H1 (cell line): ENCODE measurements around the gene TAPT1. TPM values are rescaled to one million over a fixed set of nuclear protein-coding genes. Genes with fewer than 3 reads are reported as not detected.

Experiments
- CTCF ChIA-PET: fragments of 300-600 bp; sonication (Branson Sonifier 250); formaldehyde crosslinking; loops from one replicate; lab custom pipeline; 2021; ENCODE audit not compliant: partially characterized antibody; lab: Charles Lee
- POLR2A ChIA-PET: fragments of 300-600 bp; sonication (Branson Sonifier 250); formaldehyde crosslinking; loops from one replicate; lab custom pipeline; 2021; ENCODE audit warnings: inconsistent platforms; ENCODE audit not compliant: partially characterized antibody; lab: Charles Lee
- DNase-seq, 2 experiments: peaks; one replicate each; pipeline versions ENCODE4 v3.0.0 to v3.0.0-alpha.2; 2010 to 2022; ENCODE audit warnings: low spot score in 2 of 2, low read depth in 1 of 2, mixed read lengths in 1 of 2
- FAIRE-seq: peaks from 2 replicates; lab custom pipeline; 2011; peaks lifted over from hg19 to GRCh38; lab: Jason Lieb, UNC
- H2AFZ ChIP-seq: 2 replicates; pipeline ENCODE4 v1.8.1; 2012; ENCODE audit warnings: low read length, inconsistent platforms
- H2AK5ac ChIP-seq: 2 replicates; pipeline ENCODE4 v1.6.1; 2013; ENCODE audit warnings: low read depth, low read length
- H2BK120ac ChIP-seq: replicated peaks from 2 replicates; pipeline ENCODE3; 2013; ENCODE audit warnings: low read depth, low read length, inconsistent platforms
- H2BK12ac ChIP-seq: 2 replicates; pipeline ENCODE4 v1.6.1; 2013; ENCODE audit warnings: low read depth, low read length
- H2BK15ac ChIP-seq: 2 replicates; pipeline ENCODE4 v1.6.1; 2013; ENCODE audit warnings: low read length
- H2BK20ac ChIP-seq: 2 replicates; pipeline ENCODE4 v1.6.1; 2013; ENCODE audit warnings: low read length
- H2BK5ac ChIP-seq: 2 replicates; pipeline ENCODE4 v1.6.1; 2013; ENCODE audit warnings: low read depth, low read length
- H3K14ac ChIP-seq: 2 replicates; pipeline ENCODE4 v1.6.1; 2013; ENCODE audit warnings: inconsistent platforms; ENCODE audit not compliant: insufficient read length
- H3K18ac ChIP-seq: 2 replicates; pipeline ENCODE4 v1.6.1; 2013; ENCODE audit warnings: low read length; ENCODE audit errors: extremely low read depth
- H3K23ac ChIP-seq: 2 replicates; pipeline ENCODE4 v1.6.1; 2013; ENCODE audit warnings: inconsistent platforms; ENCODE audit not compliant: insufficient read length
- H3K23me2 ChIP-seq: 2 replicates; pipeline ENCODE4 v1.6.1; 2013; ENCODE audit warnings: low read depth, low read length
- H3K27ac ChIP-seq: 2 replicates; pipeline ENCODE4 v1.6.1; 2011; ENCODE audit warnings: low read depth, low read length, inconsistent platforms
- H3K27me3 ChIP-seq, 4 experiments: replicated peaks in 1 of 4; 1 replicate in 1 of 4; 2 replicates in 3 of 4; pipeline versions ENCODE4 v1.6.1 to v1.8.1; 2011 to 2013; ENCODE audit warnings: low read length in 3 of 4, mild to moderate bottlenecking in 3 of 4, inconsistent platforms in 2 of 4, mixed read lengths in 2 of 4, moderate library complexity in 1 of 4; ENCODE audit not compliant: control insufficient read depth in 3 of 4, insufficient read depth in 3 of 4; ENCODE audit errors: extremely low read depth in 1 of 4
- H3K36me3 ChIP-seq, 4 experiments: 2 replicates each; pipeline versions ENCODE4 v1.6.1 to v1.8.1; 2011 to 2013; ENCODE audit warnings: mild to moderate bottlenecking in 4 of 4, low read length in 3 of 4, moderate library complexity in 2 of 4, control low read depth in 1 of 4, inconsistent platforms in 1 of 4; ENCODE audit not compliant: insufficient read depth in 4 of 4, control insufficient read depth in 2 of 4
- H3K4ac ChIP-seq: replicated peaks from 2 replicates; pipeline ENCODE3; 2013; ENCODE audit warnings: low read length, low read depth, mixed read lengths, inconsistent platforms; ENCODE audit not compliant: insufficient read length
- H3K4me1 ChIP-seq, 4 experiments: replicated peaks in 1 of 4; 1 replicate in 1 of 4; 2 replicates in 3 of 4; pipeline versions ENCODE4 v1.6.1 to v1.8.1; 2011 to 2013; ENCODE audit warnings: low read length in 3 of 4, inconsistent platforms in 2 of 4, mixed read lengths in 1 of 4; ENCODE audit not compliant: insufficient read depth in 4 of 4, control insufficient read depth in 3 of 4
- H3K4me2 ChIP-seq, 2 experiments: 2 replicates each; pipeline versions ENCODE4 v1.6.1 to v1.8.1; 2011 to 2013; ENCODE audit warnings: low read depth in 2 of 2, low read length in 2 of 2, control low read depth in 1 of 2, inconsistent platforms in 1 of 2, mild to moderate bottlenecking in 1 of 2; ENCODE audit not compliant: insufficient read depth in 1 of 2
- H3K4me3 ChIP-seq, 4 experiments: fragments of 200-600, 300-600 bp in 1 of 4; sonication (generic), shearing (Covaris generic), sonication (Bioruptor Twin) in 1 of 4; 2 replicates each; pipeline versions ENCODE4 v1.5.1 to v1.8.1; 2011 to 2016; ENCODE audit warnings: low read length in 4 of 4, low read depth in 3 of 4, control low read depth in 2 of 4, inconsistent platforms in 2 of 4, mild to moderate bottlenecking in 2 of 4, mixed read lengths in 1 of 4, moderate library complexity in 1 of 4; ENCODE audit not compliant: insufficient read depth in 2 of 4; ENCODE audit errors: extremely low read depth in 1 of 4
- H3K56ac ChIP-seq: replicated peaks from 2 replicates; pipeline ENCODE3; 2013; ENCODE audit warnings: low read depth, mild to moderate bottlenecking, mixed read lengths, low read length, inconsistent platforms; ENCODE audit not compliant: insufficient read length
- H3K79me1 ChIP-seq: 2 replicates; pipeline ENCODE4 v1.6.1; 2013; ENCODE audit warnings: low read depth, low read length, control low read depth
- H3K79me2 ChIP-seq, 2 experiments: 2 replicates each; pipeline versions ENCODE4 v1.6.1 to v1.8.1; 2012 to 2013; ENCODE audit warnings: low read length in 2 of 2, mild to moderate bottlenecking in 2 of 2, inconsistent platforms in 1 of 2; ENCODE audit not compliant: insufficient read depth in 2 of 2, control insufficient read depth in 1 of 2
- H3K9ac ChIP-seq, 4 experiments: replicated peaks in 1 of 4; 1 replicate in 1 of 4; 2 replicates in 3 of 4; pipeline versions ENCODE4 v1.6.1 to v1.8.1; 2011 to 2013; ENCODE audit warnings: low read depth in 3 of 4, low read length in 3 of 4, control low read depth in 2 of 4, mild to moderate bottlenecking in 2 of 4, moderate library complexity in 2 of 4, inconsistent platforms in 1 of 4; ENCODE audit errors: extremely low read depth in 1 of 4
- H3K9me3 ChIP-seq, 2 experiments: 2 replicates each; pipeline versions ENCODE4 v1.6.1 to v1.8.1; 2012 to 2013; ENCODE audit warnings: mild to moderate bottlenecking in 2 of 2, moderate library complexity in 2 of 2, control low read depth in 1 of 2, inconsistent platforms in 1 of 2, low read depth in 1 of 2, low read length in 1 of 2, mixed read lengths in 1 of 2; ENCODE audit not compliant: insufficient read depth in 2 of 2
- H4K20me1 ChIP-seq, 2 experiments: replicated peaks in 1 of 2; 2 replicates each; pipeline versions ENCODE3 to v1.8.1; 2011 to 2013; ENCODE audit warnings: inconsistent platforms in 2 of 2, low read length in 2 of 2, mild to moderate bottlenecking in 1 of 2; ENCODE audit not compliant: insufficient read depth in 2 of 2, control insufficient read depth in 1 of 2
- H4K5ac ChIP-seq: 2 replicates; pipeline ENCODE4 v1.6.1; 2013; ENCODE audit warnings: low read length, low read depth, mixed read lengths, inconsistent platforms; ENCODE audit not compliant: insufficient read length
- H4K8ac ChIP-seq: 2 replicates; pipeline ENCODE4 v1.8.0; 2013; ENCODE audit warnings: mild to moderate bottlenecking, moderate library complexity, low read length, inconsistent platforms; ENCODE audit not compliant: insufficient read depth; ENCODE audit errors: extremely low read depth
- H4K91ac ChIP-seq: replicated peaks from 2 replicates; pipeline ENCODE3; 2013; ENCODE audit warnings: low read length, mixed read lengths, inconsistent platforms; ENCODE audit not compliant: insufficient read length
- BCL11A ChIP-seq, 2 experiments: IDR thresholded peaks; one replicate each; pipeline ENCODE4 v1.6.1; 2011; ENCODE audit warnings: low read depth in 2 of 2, low read length in 2 of 2, mild to moderate bottlenecking in 2 of 2
- HDAC6 ChIP-seq: IDR thresholded peaks from one replicate; pipeline ENCODE4 v1.7.1; 2012; ENCODE audit warnings: low read depth, mild to moderate bottlenecking, inconsistent platforms, low read length, moderate library complexity
- WGBS, 2 experiments: shearing (Covaris generic) in 1 of 2; methylation state at CpG; one replicate each; pipeline versions ENCODE4 v1.1.6 to v1.1.7; 2013 to 2015; ENCODE audit warnings: low lambda C conversion rate in 2 of 2, mixed read lengths in 2 of 2, inconsistent platforms in 1 of 2, low coverage in 1 of 2, missing lambda C conversion rate in 1 of 2; ENCODE audit not compliant: insufficient replicate concordance in 2 of 2, insufficient coverage in 1 of 2, insufficient read length in 1 of 2; ENCODE audit errors: extremely low coverage in 1 of 2, missing lambda C conversion rate in 1 of 2; 5-methylcytosine and 5-hydroxymethylcytosine counted together
- polyA plus RNA-seq, 7 experiments: library from polyadenylated mRNA; depleted of rRNA in 3 of 7; stranded (reverse) in 5 of 7; unstranded in 2 of 7; fragments of >200 nt in 5 of 7; fragments of 200-250 nt in 2 of 7; gene quantifications; 1 replicate in 5 of 7; 2 replicates in 1 of 7; 4 replicates in 1 of 7; pipeline versions ENCODE4 v1.2.1 to v1.2.3, GENCODE V29; 2011 to 2013; ENCODE audit warnings: missing spikeins in 2 of 7, mixed read lengths in 2 of 7
- total RNA-seq: library from RNA; stranded (reverse); fragmentation: NEBNext Ultra II Directional; extraction: Animal tissue kit (Norgen Biotek cat#: 25700); gene quantifications from 2 replicates; pipeline ENCODE4 v1.2.1, GENCODE V29; 2021

TAPT1 gene
- total and polyA plus RNA-seq, 2 of the 8 experiments (the other 6 are each of a cell fraction or from before 2014, with no cell fraction given) = 4.2 to 15.3 TPM

GRCh38 chr4:16206848-16207247 lies 19.4 kb downstream of the TAPT1 start:
- H2BK20ac ChIP-seq = no peak overlapping the region
- no peaks in the 10 kb centered on the region; a peak in 1 of 8 replicates for H3K36me3 ChIP-seq
- H4K8ac ChIP-seq = no peak overlapping the region
- H3K23ac ChIP-seq = no peak overlapping the region
- no peak for DNase-seq
- no peak overlapping the region for H2BK12ac ChIP-seq
- no peak overlapping the region for H3K4me3 ChIP-seq
- no peak overlapping the region for H4K91ac ChIP-seq
- no peak overlapping the region for H3K4me2 ChIP-seq
- H4K20me1 ChIP-seq = peaks cover 0 to 6% of the 10 kb centered on the region in 2 experiments
- no peak overlapping the region for H3K56ac ChIP-seq
- 67% methylated on average over 2 of the region's 2 CpGs; no CpG with 5 or more reads in 1 of the 2 experiments for WGBS, 2 experiments
- no peaks in the 10 kb centered on the region for H3K23me2 ChIP-seq
- H3K9ac ChIP-seq = no peak overlapping the region
- no peak overlapping the region for H3K27ac ChIP-seq
- POLR2A ChIA-PET = interaction anchor here (0.8 to 1.2 kb wide), 2 partner anchors 10 to 123 kb away, joined by 3 read pairs; partner anchors contain the start of gene PROM1
- CTCF ChIA-PET = interaction anchor here (1.0 to 5.9 kb wide), 17 partner anchors 7 to 205 kb away, joined by 3 to 57 read pairs (median 11); partner anchors contain the start of gene PROM1
- H3K9me3 ChIP-seq = no peaks in the 10 kb centered on the region
- 0 out of 2 replicates have a peak, but pooled peaks cover 3% of the 10 kb centered on the region for H3K79me1 ChIP-seq
- H3K27me3 ChIP-seq = no peaks in the 10 kb centered on the region
- no peaks in the 10 kb centered on the region for H3K79me2 ChIP-seq
- no peak overlapping the region for H2BK15ac ChIP-seq
- no peak overlapping the region for H2BK120ac ChIP-seq
- H2AK5ac ChIP-seq = no peak overlapping the region
- TF ChIP-seq HDAC6 (no peak), BCL11A (IDR thresholded peaks at IDR 0.05; ENCODE audit: low read depth in 2 of 2, low read length in 2 of 2) (no peak)
- no peak overlapping the region for H3K18ac ChIP-seq
- no peak for FAIRE-seq
- H3K4ac ChIP-seq = no peak overlapping the region
- peaks cover 0 to 9% (median 4%) of the 10 kb centered on the region in 4 experiments; a peak in 5 of 7 replicates for H3K4me1 ChIP-seq
- H4K5ac ChIP-seq = no peak overlapping the region
- H3K14ac ChIP-seq = no peak overlapping the region
- no peak overlapping the region for H2BK5ac ChIP-seq
- no peak overlapping the region for H2AFZ ChIP-seq
